ENCODE measurements around the gene APBB2. TPM values are rescaled to one million over a fixed set of nuclear protein-coding genes. Genes with fewer than 3 reads are reported as not detected.

APBB2 gene
- total and polyA plus RNA-seq, 2 of the 8 experiments (the other 6 are each of a cell fraction or from before 2014, with no cell fraction given) = 58.7 to 59.4 TPM

DNA sequence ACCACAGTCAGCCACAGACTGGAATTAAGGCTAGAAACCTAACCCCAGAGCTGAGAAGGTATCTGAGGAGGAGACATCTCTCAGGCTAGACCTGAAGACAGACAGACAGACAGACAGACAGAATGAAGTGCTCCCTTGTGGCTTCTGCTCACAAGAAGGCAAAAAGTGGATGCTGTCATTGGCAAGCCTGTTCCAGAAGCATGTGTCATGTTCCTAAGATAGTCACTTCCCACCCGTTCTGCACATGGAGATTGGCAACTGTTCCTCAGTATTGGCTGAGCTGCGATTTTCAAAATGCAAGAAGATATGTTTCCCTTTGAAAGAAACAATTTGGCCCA lies 298.2 kb downstream of the APBB2 start:
- Histone ChIP-seq H2AK5ac (ENCODE audit: low read depth, low read length) (peak overlapping the region; percentile 31; the same call in 1 of the 2 replicates), H3K14ac (ENCODE audit: insufficient read length) (no peak overlapping the region), H3K4me3 (ENCODE audit: extremely low read depth in 1 of 4, insufficient read depth in 2 of 4, low read depth in 3 of 4, low read length in 4 of 4) (no peak overlapping the region), H3K18ac (ENCODE audit: extremely low read depth, low read length) (no peak overlapping the region), H2BK15ac (ENCODE audit: low read length) (no peak overlapping the region; the same call in 1 of the 2 replicates), H3K23me2 (ENCODE audit: low read depth, low read length) (no peaks in the 10 kb centered on the region), H4K8ac (ENCODE audit: extremely low read depth, insufficient read depth, low read length) (no peak overlapping the region), H3K79me1 (ENCODE audit: low read depth, low read length) (no peaks in the 10 kb centered on the region), H2BK20ac (ENCODE audit: low read length) (no peak overlapping the region), H3K27me3 (replicated peaks in 1 of 4; ENCODE audit: control insufficient read depth in 3 of 4, extremely low read depth in 1 of 4, insufficient read depth in 3 of 4, low read length in 3 of 4) (no peaks in the 10 kb centered on the region), H3K9ac (replicated peaks in 1 of 4; ENCODE audit: extremely low read depth in 1 of 4, low read depth in 3 of 4, low read length in 3 of 4) (no peak overlapping the region), H2BK5ac (ENCODE audit: low read depth, low read length) (no peak overlapping the region), H4K20me1 (replicated peaks in 1 of 2; ENCODE audit: control insufficient read depth in 1 of 2, insufficient read depth in 2 of 2, low read length in 2 of 2) (no peaks in the 10 kb centered on the region), H3K9me3 (ENCODE audit: insufficient read depth in 2 of 2, low read depth in 1 of 2, low read length in 1 of 2) (no peaks in the 10 kb centered on the region), H4K5ac (ENCODE audit: insufficient read length, low read depth, low read length) (no peak overlapping the region), H3K4ac (replicated peaks; ENCODE audit: insufficient read length, low read depth, low read length) (no peak overlapping the region), H3K56ac (replicated peaks; ENCODE audit: insufficient read length, low read depth, low read length) (no peak overlapping the region), H4K91ac (replicated peaks; ENCODE audit: insufficient read length, low read length) (no peak overlapping the region), H2BK120ac (replicated peaks; ENCODE audit: low read depth, low read length) (no peak overlapping the region), H3K4me1 (replicated peaks in 1 of 4; ENCODE audit: control insufficient read depth in 3 of 4, insufficient read depth in 4 of 4, low read length in 3 of 4) (peaks cover 0 to 9% (median 0%) of the 10 kb centered on the region in 4 experiments; a peak in 4 of 7 replicates), H2BK12ac (ENCODE audit: low read depth, low read length) (no peak overlapping the region), H2AFZ (ENCODE audit: low read length) (no peak overlapping the region), H3K36me3 (ENCODE audit: control insufficient read depth in 2 of 4, insufficient read depth in 4 of 4, low read length in 3 of 4) (no peaks in the 10 kb centered on the region), H3K27ac (ENCODE audit: low read depth, low read length) (no peak overlapping the region), H3K4me2 (ENCODE audit: insufficient read depth in 1 of 2, low read depth in 2 of 2, low read length in 2 of 2) (no peak overlapping the region), H3K79me2 (ENCODE audit: control insufficient read depth in 1 of 2, insufficient read depth in 2 of 2, low read length in 2 of 2) (no peaks in the 10 kb centered on the region), H3K23ac (ENCODE audit: insufficient read length) (no peak overlapping the region)
- POLR2A ChIA-PET (ENCODE audit: partially characterized antibody) = interaction anchor here (0.6 kb wide), 1 partner anchor 31 kb away, joined by 3 read pairs; no protein-coding TSS in a partner anchor
- no peak for FAIRE-seq
- CTCF ChIA-PET (ENCODE audit: partially characterized antibody) = interaction anchor here (0.6 to 14.6 kb wide), 6 partner anchors 6 to 299 kb away, joined by 3 to 224 read pairs (median 4); no protein-coding TSS in a partner anchor
- 76% methylated on average over 2 of the region's 2 CpGs; no CpG with 5 or more reads in 1 of the 2 experiments for WGBS, 2 experiments (ENCODE audit: extremely low coverage in 1 of 2, insufficient coverage in 1 of 2, insufficient read length in 1 of 2, insufficient replicate concordance in 2 of 2, low coverage in 1 of 2, low lambda C conversion rate in 2 of 2, missing lambda C conversion rate in 1 of 2)
- no peak for DNase-seq (ENCODE audit: low read depth in 1 of 2, low spot score in 2 of 2)
- no peak for TF ChIP-seq FOSL1 (IDR thresholded peaks at IDR 0.05; ENCODE audit: insufficient read depth, low read depth, low read length)

Data from H1 (cell line).